SKM-1 (cell line): ENCODE measurements around the gene UBE2Z.
"Not testable (repeated sequence)": the region's sequence is repeated elsewhere in the genome, so short reads cannot be mapped to it uniquely, and the experiment has no call there.

Source experiments
- DNase-seq: peaks from one replicate; lab custom pipeline; 2025; ENCODE audit not compliant: unreplicated experiment; lab: John Stamatoyannopoulos, UW

Gene UBE2Z

DNA sequence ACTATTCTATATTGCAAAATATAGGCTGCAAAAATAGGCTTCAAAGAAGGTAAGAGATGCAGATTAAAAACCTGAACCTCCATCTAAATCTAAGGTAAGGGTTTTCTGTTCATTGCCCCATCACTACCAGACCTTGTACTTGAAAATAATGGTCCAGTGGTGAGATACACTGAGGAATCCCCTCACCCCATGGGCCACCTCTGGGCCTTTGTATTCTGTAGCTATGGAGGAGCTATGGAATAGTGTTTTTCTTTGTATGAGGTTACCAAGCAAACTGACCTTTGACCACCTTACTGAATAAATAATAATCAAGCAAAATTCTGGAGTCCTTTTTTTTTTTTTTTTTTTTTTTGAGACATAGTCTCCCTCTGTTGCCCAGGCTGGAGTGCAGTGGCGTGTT, 4.8 kb upstream of the UBE2Z start:
- no peak for DNase-seq

- DNase-seq, result no peak
Observed at GRCh38 chr17:48904428-48904827, 3.8 kb upstream of the UBE2Z start.

DNA sequence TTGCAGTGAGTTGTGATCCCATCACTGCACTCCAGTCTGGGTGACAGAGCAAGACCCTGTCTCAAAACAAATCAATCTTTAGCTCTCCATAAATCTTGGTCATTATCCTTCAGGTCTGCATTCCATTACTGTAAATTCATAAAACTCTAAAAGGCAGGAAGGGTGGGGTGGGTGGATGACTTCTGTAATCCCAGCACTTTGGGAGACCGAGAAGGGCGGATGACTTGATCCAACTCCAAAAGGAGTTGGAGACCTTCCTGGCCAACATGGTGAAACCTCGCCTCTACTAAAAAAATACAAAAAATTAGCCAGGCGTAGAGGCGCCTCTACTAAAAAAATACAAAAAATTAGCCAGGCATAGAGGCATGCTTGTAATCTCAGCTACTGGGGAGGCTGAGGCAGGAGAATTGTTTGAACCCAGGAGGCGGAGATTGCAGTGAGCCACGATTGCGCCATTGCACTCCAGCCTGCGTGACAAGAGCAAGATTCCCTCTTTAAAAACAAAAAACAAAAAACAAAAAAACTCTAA, 2.2 kb upstream of the UBE2Z start:
- DNase-seq, result no peak

DNA sequence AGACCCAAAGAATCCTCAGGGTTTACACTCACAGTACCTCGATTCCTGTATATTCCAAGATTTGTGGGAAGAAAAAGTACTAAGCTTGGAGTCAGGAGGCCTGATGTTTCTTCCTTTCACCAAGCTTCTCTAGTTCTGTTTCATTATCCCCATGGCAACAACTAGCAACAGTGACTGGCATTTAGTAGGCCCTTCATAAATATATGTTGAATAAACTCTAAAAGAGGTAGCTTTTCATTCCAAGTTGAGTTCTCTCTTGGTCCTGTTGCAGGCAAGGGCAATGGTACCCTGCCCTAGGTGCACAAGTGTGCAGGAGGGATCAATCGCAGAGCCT, 527 bp upstream of the UBE2Z start:
- peak; percentile 22 for DNase-seq

GRCh38 chr17:48908853-48909394, 717 bp downstream of the UBE2Z start:
- DNase-seq, result peak; percentile 45

GRCh38 chr17:48909783-48910182, 1.6 kb downstream of the UBE2Z start:
- DNase-seq, result no peak

DNA sequence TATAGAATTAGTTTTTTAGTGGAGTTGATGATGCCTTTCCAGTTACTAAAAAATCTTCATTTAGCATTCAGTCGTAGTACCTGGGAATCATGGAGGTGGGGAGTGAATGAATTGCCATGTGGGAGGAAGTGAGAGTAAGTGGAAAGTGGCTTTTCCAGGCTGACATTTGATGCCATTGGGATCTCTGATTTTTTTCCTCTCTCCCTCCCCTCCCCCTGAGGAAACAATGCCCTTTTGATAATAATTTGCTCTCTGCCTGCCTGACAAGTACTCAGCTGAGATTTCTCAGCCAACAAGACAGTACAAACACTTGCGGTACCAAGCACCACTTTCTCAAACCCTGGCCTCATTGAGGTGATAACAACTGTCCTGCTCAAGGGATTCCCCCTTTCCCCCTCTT, 2.2 kb downstream of the UBE2Z start:
- DNase-seq, result no peak

- DNase-seq, result no peak
Observed at GRCh38 chr17:48912476-48912875, 4.3 kb downstream of the UBE2Z start.

- no peak for DNase-seq
Observed at GRCh38 chr17:48915459-48916282, 7.5 kb downstream of the UBE2Z start.

DNA sequence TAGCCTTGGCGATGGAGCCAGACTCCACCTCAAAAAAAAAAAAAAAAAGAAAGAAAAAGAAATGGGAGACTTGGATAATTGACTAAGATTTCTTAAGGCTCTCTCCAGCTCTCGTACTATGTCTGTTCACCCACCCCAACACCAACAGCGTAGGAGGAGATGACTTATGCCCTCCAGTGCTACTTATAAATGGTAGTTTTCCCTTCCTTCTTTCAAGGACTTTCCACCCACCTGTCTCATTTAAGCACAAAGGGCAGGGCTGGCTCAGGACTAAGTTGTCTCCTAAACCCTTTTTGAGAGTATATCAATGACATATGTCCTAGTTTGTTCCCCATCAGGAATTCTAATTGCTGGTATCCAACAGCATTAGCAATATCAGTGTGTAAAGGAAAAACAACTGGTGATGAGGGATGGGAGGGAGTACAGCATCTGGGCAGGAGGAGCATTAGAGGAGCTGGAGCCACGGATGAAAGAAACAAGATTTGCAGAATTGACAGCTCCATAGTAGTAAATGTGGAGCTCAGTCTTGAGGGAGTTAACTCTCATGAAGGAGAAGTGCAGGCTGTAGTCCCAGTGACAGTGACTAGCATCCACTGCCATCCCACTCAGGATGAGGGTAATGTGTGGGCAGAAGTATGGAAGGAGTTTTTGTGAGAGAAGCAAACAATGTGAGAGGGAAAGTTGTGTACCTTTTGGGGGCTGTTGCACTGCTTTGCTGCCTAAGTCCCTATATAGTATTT, 17.2 kb downstream of the UBE2Z start:
- DNase-seq, result no peak

GRCh38 chr17:48925991-48926342, 17.8 kb downstream of the UBE2Z start:
- DNase-seq, result no peak

DNA sequence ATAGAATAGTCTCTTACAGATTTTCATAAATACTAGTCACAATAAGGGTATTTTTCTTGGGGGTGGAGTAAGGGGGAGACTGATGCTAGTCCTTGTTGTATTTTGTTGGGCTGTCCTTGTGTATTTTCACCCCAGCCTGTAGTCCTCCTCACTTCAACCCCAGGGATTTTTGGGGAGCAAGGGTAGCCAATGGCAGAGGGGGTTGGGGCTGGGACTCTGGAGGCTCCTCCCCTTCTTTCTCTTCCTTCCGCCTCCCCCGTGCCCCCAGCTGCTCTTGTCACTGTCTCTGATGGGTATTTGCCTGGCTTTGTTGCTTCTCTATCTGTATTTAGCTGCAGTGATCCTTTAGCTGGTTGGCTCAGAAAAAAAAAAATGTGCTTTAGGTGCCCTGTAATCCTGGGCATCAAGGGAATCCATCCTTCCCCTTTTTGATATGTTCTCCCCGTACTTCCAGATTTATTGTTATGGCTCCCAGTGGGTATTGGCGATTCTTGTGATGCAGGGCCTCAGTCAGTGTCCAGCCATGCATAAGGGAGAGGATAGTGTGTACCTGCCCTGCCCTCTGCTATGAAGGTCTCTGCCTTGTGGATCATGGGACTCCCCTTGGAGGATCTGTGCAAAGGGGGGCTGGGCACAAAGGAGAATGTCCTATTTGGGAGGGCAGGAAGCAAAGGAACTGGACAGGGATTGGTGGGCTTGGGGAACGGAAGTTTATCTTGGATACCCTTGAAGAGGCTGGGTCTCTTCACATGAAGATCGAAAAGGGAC, 20.0 kb downstream of the UBE2Z start:
- no peak for DNase-seq

DNA sequence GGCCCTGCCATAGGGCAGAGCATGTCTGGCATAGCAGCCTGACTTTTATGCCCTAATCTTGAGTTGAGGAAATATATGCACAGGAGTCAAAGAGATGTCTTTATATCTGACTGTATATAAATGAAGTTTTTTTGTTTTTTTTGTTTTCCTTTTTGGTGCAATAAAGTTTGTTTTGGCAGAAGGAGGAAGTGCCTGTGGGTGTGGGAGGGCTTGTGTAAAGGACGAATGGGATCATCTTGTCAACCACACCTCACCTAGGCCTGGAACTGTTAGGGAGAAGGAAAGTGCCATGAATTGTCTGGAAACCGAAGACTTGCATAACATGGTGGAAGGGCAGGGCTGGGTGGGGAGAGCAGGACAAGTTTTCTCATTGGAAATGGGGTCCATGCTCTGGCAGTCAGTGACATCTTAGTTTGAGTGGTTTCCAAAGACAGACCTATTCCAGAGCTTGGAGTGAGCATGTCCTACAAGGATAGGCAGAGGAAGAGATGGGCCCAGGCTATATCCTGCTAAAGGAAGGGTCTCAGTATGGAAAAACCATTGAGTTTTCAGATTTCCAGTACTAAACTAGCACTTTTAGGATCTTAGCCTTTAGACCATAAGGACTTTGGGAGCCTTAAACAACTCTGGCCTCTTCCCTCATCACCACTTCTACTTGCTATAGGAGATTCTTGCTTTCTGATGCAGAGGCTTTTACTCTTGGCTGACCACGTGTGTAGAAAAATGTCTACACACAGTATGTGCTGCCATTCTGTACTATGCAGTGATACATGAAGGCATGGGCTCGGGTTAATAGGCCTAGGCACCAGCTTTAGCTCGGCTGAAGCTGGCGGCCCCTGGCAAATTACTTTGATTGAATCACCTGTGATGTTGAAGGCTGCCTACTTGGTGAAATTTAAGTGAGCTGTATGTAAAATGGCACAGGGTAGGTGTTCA, 20.9 kb downstream of the UBE2Z start:
- no peak for DNase-seq

GRCh38 chr17:48929812-48930165, 21.6 kb downstream of the UBE2Z start:
- DNase-seq, result no peak

GRCh38 chr17:48930435-48930873, 22.2 kb downstream of the UBE2Z start:
- no peak for DNase-seq

DNA sequence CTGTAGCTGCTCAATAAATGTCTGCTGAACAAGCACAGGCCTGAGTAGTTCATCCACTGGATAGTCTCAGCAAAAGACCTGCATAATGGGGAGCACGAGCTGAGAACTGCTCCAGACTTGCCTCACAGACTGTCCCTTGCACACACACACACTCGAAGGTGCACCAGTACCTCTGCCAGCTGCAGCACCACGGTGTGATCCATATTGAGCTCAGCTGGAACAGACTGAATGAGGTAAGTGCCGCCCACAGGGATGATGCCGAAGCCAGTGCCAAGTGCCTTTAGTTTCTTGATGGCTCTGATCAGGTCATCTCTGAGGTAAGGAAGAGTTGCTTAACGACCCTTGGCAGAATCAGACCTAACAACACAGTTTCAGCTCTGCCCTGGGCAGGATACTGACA, 24.8 kb downstream of the UBE2Z start:
- DNase-seq, result no peak

- peak; percentile 63 for DNase-seq
Observed at GRCh38 chr17:48944515-48945260, 36.5 kb downstream of the UBE2Z start, which contains the start of gene SNF8. SNF8 (minus strand) TSS chr17:48944842; CDS start chr17:48944734, 108 bp downstream.

GRCh38 chr17:48945261-48945651, 37.0 kb downstream of the UBE2Z start:
- not testable (repeated sequence) for DNase-seq

DNA sequence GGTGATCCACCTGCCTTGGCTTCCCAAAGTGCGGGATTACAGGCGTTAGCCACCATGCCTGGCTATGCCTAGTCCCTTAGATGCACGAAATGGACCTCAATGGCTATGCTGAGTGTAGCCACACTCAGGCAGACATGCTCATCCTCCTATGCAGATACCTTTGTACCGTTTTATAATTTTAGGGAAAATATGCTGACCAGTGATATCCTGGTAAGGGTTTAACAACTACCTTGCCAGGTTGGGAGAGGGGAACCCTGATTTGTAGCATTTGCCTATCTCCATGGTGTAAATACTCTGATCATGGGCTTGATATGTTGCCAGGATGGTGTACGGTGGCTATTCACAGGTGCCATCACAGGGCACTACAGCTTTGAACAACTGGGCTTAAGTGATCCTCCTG, 43.4 kb downstream of the UBE2Z start:
- DNase-seq, result no peak

- no peak for DNase-seq
Observed at GRCh38 chr17:48952904-48953303, 44.7 kb downstream of the UBE2Z start.
